ENCODE data around the gene SDK1.

- TF ChIP-seq POLR2A (IDR thresholded peaks at IDR 0.05; ENCODE audit: low read length) = no peak
- no peak for TF ChIP-seq GATA1 (IDR thresholded peaks at IDR 0.05; ENCODE audit: low read depth, low read length)
Measured at GRCh38 chr7:3867863-3868262, 566.8 kb downstream of the SDK1 start.
